Fibroblast of pulmonary artery (primary cell): ENCODE measurements around the gene FNDC10.

Experiments
- DNase-seq: peaks from one replicate; pipeline ENCODE4 v3.0.0-alpha.2; 2010; ENCODE audit warnings: low read depth
- H3K4me3 ChIP-seq: replicated peaks from 2 replicates; pipeline ENCODE4 v1.5.1; 2011; ENCODE audit warnings: low read depth, mild to moderate bottlenecking, control low read depth, low read length, moderate library complexity
- CTCF ChIP-seq: IDR thresholded peaks from 2 replicates; pipeline ENCODE4 v1.5.1; 2011; ENCODE audit warnings: mild to moderate bottlenecking, control low read depth, low read length, inconsistent platforms; ENCODE audit errors: missing control alignments

The FNDC10 gene

GRCh38 chr1:1550591-1551432 is 49.1 kb downstream of the FNDC10 start:
- TF ChIP-seq CTCF = peak; percentile 48
- no peak overlapping the region for H3K4me3 ChIP-seq
- DNase-seq = peak; percentile 52

GRCh38 chr1:1550087-1550486 is 49.8 kb downstream of the FNDC10 start:
- no peak overlapping the region for H3K4me3 ChIP-seq
- no peak for DNase-seq
- no peak for TF ChIP-seq CTCF

- TF ChIP-seq CTCF = no peak
- DNase-seq = no peak
- H3K4me3 ChIP-seq = no peak overlapping the region
Measured at GRCh38 chr1:1548591-1548990, 51.3 kb downstream of the FNDC10 start.
